ENCODE measurements around the gene TESK2.

- TF ChIP-seq, protein P1, sequence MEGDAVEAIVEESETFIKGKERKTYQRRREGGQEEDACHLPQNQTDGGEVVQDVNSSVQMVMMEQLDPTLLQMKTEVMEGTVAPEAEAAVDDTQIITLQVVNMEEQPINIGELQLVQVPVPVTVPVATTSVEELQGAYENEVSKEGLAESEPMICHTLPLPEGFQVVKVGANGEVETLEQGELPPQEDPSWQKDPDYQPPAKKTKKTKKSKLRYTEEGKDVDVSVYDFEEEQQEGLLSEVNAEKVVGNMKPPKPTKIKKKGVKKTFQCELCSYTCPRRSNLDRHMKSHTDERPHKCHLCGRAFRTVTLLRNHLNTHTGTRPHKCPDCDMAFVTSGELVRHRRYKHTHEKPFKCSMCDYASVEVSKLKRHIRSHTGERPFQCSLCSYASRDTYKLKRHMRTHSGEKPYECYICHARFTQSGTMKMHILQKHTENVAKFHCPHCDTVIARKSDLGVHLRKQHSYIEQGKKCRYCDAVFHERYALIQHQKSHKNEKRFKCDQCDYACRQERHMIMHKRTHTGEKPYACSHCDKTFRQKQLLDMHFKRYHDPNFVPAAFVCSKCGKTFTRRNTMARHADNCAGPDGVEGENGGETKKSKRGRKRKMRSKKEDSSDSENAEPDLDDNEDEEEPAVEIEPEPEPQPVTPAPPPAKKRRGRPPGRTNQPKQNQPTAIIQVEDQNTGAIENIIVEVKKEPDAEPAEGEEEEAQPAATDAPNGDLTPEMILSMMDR (IDR thresholded peaks at IDR 0.05): no peak
- TF ChIP-seq POLR2A (IDR thresholded peaks at IDR 0.05): no peak
- no peak for TF ChIP-seq POLR2AphosphoS5 (IDR thresholded peaks at IDR 0.05)
Measured at GRCh38 chr1:45412899-45413298, 78.1 kb downstream of the TESK2 start.
